H1 (cell line): ENCODE data around the gene UGT1A10. TPM values are rescaled to one million over a fixed set of nuclear protein-coding genes. Genes with fewer than 3 reads are reported as not detected.

Experiments used
- CTCF ChIA-PET: fragments of 300-600 bp; sonication (Branson Sonifier 250); formaldehyde crosslinking; loops from one replicate; lab custom pipeline; 2021; ENCODE audit not compliant: partially characterized antibody; lab: Charles Lee
- POLR2A ChIA-PET: fragments of 300-600 bp; sonication (Branson Sonifier 250); formaldehyde crosslinking; loops from one replicate; lab custom pipeline; 2021; ENCODE audit warnings: inconsistent platforms; ENCODE audit not compliant: partially characterized antibody; lab: Charles Lee
- DNase-seq, 2 experiments: peaks; one replicate each; pipeline versions ENCODE4 v3.0.0 to v3.0.0-alpha.2; 2010 to 2022; ENCODE audit warnings: low spot score in 2 of 2, low read depth in 1 of 2, mixed read lengths in 1 of 2
- FAIRE-seq: peaks from 2 replicates; lab custom pipeline; 2011; peaks lifted over from hg19 to GRCh38; lab: Jason Lieb, UNC
- H2AFZ ChIP-seq: 2 replicates; pipeline ENCODE4 v1.8.1; 2012; ENCODE audit warnings: low read length, inconsistent platforms
- H2AK5ac ChIP-seq: 2 replicates; pipeline ENCODE4 v1.6.1; 2013; ENCODE audit warnings: low read depth, low read length
- H2BK120ac ChIP-seq: replicated peaks from 2 replicates; pipeline ENCODE3; 2013; ENCODE audit warnings: low read depth, low read length, inconsistent platforms
- H2BK12ac ChIP-seq: 2 replicates; pipeline ENCODE4 v1.6.1; 2013; ENCODE audit warnings: low read depth, low read length
- H2BK15ac ChIP-seq: 2 replicates; pipeline ENCODE4 v1.6.1; 2013; ENCODE audit warnings: low read length
- H2BK20ac ChIP-seq: 2 replicates; pipeline ENCODE4 v1.6.1; 2013; ENCODE audit warnings: low read length
- H2BK5ac ChIP-seq: 2 replicates; pipeline ENCODE4 v1.6.1; 2013; ENCODE audit warnings: low read depth, low read length
- H3K14ac ChIP-seq: 2 replicates; pipeline ENCODE4 v1.6.1; 2013; ENCODE audit warnings: inconsistent platforms; ENCODE audit not compliant: insufficient read length
- H3K18ac ChIP-seq: 2 replicates; pipeline ENCODE4 v1.6.1; 2013; ENCODE audit warnings: low read length; ENCODE audit errors: extremely low read depth
- H3K23ac ChIP-seq: 2 replicates; pipeline ENCODE4 v1.6.1; 2013; ENCODE audit warnings: inconsistent platforms; ENCODE audit not compliant: insufficient read length
- H3K23me2 ChIP-seq: 2 replicates; pipeline ENCODE4 v1.6.1; 2013; ENCODE audit warnings: low read depth, low read length
- H3K27ac ChIP-seq: 2 replicates; pipeline ENCODE4 v1.6.1; 2011; ENCODE audit warnings: low read depth, low read length, inconsistent platforms
- H3K27me3 ChIP-seq, 4 experiments: replicated peaks in 1 of 4; 1 replicate in 1 of 4; 2 replicates in 3 of 4; pipeline versions ENCODE4 v1.6.1 to v1.8.1; 2011 to 2013; ENCODE audit warnings: low read length in 3 of 4, mild to moderate bottlenecking in 3 of 4, inconsistent platforms in 2 of 4, mixed read lengths in 2 of 4, moderate library complexity in 1 of 4; ENCODE audit not compliant: control insufficient read depth in 3 of 4, insufficient read depth in 3 of 4; ENCODE audit errors: extremely low read depth in 1 of 4
- H3K36me3 ChIP-seq, 4 experiments: 2 replicates each; pipeline versions ENCODE4 v1.6.1 to v1.8.1; 2011 to 2013; ENCODE audit warnings: mild to moderate bottlenecking in 4 of 4, low read length in 3 of 4, moderate library complexity in 2 of 4, control low read depth in 1 of 4, inconsistent platforms in 1 of 4; ENCODE audit not compliant: insufficient read depth in 4 of 4, control insufficient read depth in 2 of 4
- H3K4ac ChIP-seq: replicated peaks from 2 replicates; pipeline ENCODE3; 2013; ENCODE audit warnings: low read length, low read depth, mixed read lengths, inconsistent platforms; ENCODE audit not compliant: insufficient read length
- H3K4me1 ChIP-seq, 4 experiments: replicated peaks in 1 of 4; 1 replicate in 1 of 4; 2 replicates in 3 of 4; pipeline versions ENCODE4 v1.6.1 to v1.8.1; 2011 to 2013; ENCODE audit warnings: low read length in 3 of 4, inconsistent platforms in 2 of 4, mixed read lengths in 1 of 4; ENCODE audit not compliant: insufficient read depth in 4 of 4, control insufficient read depth in 3 of 4
- H3K4me2 ChIP-seq, 2 experiments: 2 replicates each; pipeline versions ENCODE4 v1.6.1 to v1.8.1; 2011 to 2013; ENCODE audit warnings: low read depth in 2 of 2, low read length in 2 of 2, control low read depth in 1 of 2, inconsistent platforms in 1 of 2, mild to moderate bottlenecking in 1 of 2; ENCODE audit not compliant: insufficient read depth in 1 of 2
- H3K4me3 ChIP-seq, 4 experiments: fragments of 200-600, 300-600 bp in 1 of 4; sonication (generic), shearing (Covaris generic), sonication (Bioruptor Twin) in 1 of 4; 2 replicates each; pipeline versions ENCODE4 v1.5.1 to v1.8.1; 2011 to 2016; ENCODE audit warnings: low read length in 4 of 4, low read depth in 3 of 4, control low read depth in 2 of 4, inconsistent platforms in 2 of 4, mild to moderate bottlenecking in 2 of 4, mixed read lengths in 1 of 4, moderate library complexity in 1 of 4; ENCODE audit not compliant: insufficient read depth in 2 of 4; ENCODE audit errors: extremely low read depth in 1 of 4
- H3K56ac ChIP-seq: replicated peaks from 2 replicates; pipeline ENCODE3; 2013; ENCODE audit warnings: low read depth, mild to moderate bottlenecking, mixed read lengths, low read length, inconsistent platforms; ENCODE audit not compliant: insufficient read length
- H3K79me1 ChIP-seq: 2 replicates; pipeline ENCODE4 v1.6.1; 2013; ENCODE audit warnings: low read depth, low read length, control low read depth
- H3K79me2 ChIP-seq, 2 experiments: 2 replicates each; pipeline versions ENCODE4 v1.6.1 to v1.8.1; 2012 to 2013; ENCODE audit warnings: low read length in 2 of 2, mild to moderate bottlenecking in 2 of 2, inconsistent platforms in 1 of 2; ENCODE audit not compliant: insufficient read depth in 2 of 2, control insufficient read depth in 1 of 2
- H3K9ac ChIP-seq, 4 experiments: replicated peaks in 1 of 4; 1 replicate in 1 of 4; 2 replicates in 3 of 4; pipeline versions ENCODE4 v1.6.1 to v1.8.1; 2011 to 2013; ENCODE audit warnings: low read depth in 3 of 4, low read length in 3 of 4, control low read depth in 2 of 4, mild to moderate bottlenecking in 2 of 4, moderate library complexity in 2 of 4, inconsistent platforms in 1 of 4; ENCODE audit errors: extremely low read depth in 1 of 4
- H3K9me3 ChIP-seq, 2 experiments: 2 replicates each; pipeline versions ENCODE4 v1.6.1 to v1.8.1; 2012 to 2013; ENCODE audit warnings: mild to moderate bottlenecking in 2 of 2, moderate library complexity in 2 of 2, control low read depth in 1 of 2, inconsistent platforms in 1 of 2, low read depth in 1 of 2, low read length in 1 of 2, mixed read lengths in 1 of 2; ENCODE audit not compliant: insufficient read depth in 2 of 2
- H4K20me1 ChIP-seq, 2 experiments: replicated peaks in 1 of 2; 2 replicates each; pipeline versions ENCODE3 to v1.8.1; 2011 to 2013; ENCODE audit warnings: inconsistent platforms in 2 of 2, low read length in 2 of 2, mild to moderate bottlenecking in 1 of 2; ENCODE audit not compliant: insufficient read depth in 2 of 2, control insufficient read depth in 1 of 2
- H4K5ac ChIP-seq: 2 replicates; pipeline ENCODE4 v1.6.1; 2013; ENCODE audit warnings: low read length, low read depth, mixed read lengths, inconsistent platforms; ENCODE audit not compliant: insufficient read length
- H4K8ac ChIP-seq: 2 replicates; pipeline ENCODE4 v1.8.0; 2013; ENCODE audit warnings: mild to moderate bottlenecking, moderate library complexity, low read length, inconsistent platforms; ENCODE audit not compliant: insufficient read depth; ENCODE audit errors: extremely low read depth
- H4K91ac ChIP-seq: replicated peaks from 2 replicates; pipeline ENCODE3; 2013; ENCODE audit warnings: low read length, mixed read lengths, inconsistent platforms; ENCODE audit not compliant: insufficient read length
- CHD2 ChIP-seq: IDR thresholded peaks from 2 replicates; pipeline ENCODE4 v1.6.1; 2012; ENCODE audit warnings: low read length, improper control_type of control experiment
- EP300 ChIP-seq, 2 experiments: IDR thresholded peaks; 1 replicate in 1 of 2; 2 replicates in 1 of 2; pipeline ENCODE4 v1.6.1; 2011 to 2012; ENCODE audit warnings: low read depth in 2 of 2, low read length in 2 of 2, mild to moderate bottlenecking in 2 of 2, borderline replicate concordance in 1 of 2, inconsistent platforms in 1 of 2, moderate library complexity in 1 of 2
- JUN ChIP-seq: IDR thresholded peaks from 2 replicates; pipeline ENCODE4 v1.6.1; 2011; ENCODE audit warnings: low read depth, mild to moderate bottlenecking, improper control_type of control experiment, low read length
- SIX5 ChIP-seq: IDR thresholded peaks from 2 replicates; pipeline ENCODE4 v1.6.1; 2011; ENCODE audit warnings: mild to moderate bottlenecking, low read depth, low read length
- TEAD4 ChIP-seq: IDR thresholded peaks from 2 replicates; pipeline ENCODE4 v1.6.1; 2012; ENCODE audit warnings: low read depth, low read length, inconsistent platforms, mixed read lengths
- WGBS, 2 experiments: shearing (Covaris generic) in 1 of 2; methylation state at CpG; one replicate each; pipeline versions ENCODE4 v1.1.6 to v1.1.7; 2013 to 2015; ENCODE audit warnings: low lambda C conversion rate in 2 of 2, mixed read lengths in 2 of 2, inconsistent platforms in 1 of 2, low coverage in 1 of 2, missing lambda C conversion rate in 1 of 2; ENCODE audit not compliant: insufficient replicate concordance in 2 of 2, insufficient coverage in 1 of 2, insufficient read length in 1 of 2; ENCODE audit errors: extremely low coverage in 1 of 2, missing lambda C conversion rate in 1 of 2; 5-methylcytosine and 5-hydroxymethylcytosine counted together
- polyA plus RNA-seq, 7 experiments: library from polyadenylated mRNA; depleted of rRNA in 3 of 7; stranded (reverse) in 5 of 7; unstranded in 2 of 7; fragments of >200 nt in 5 of 7; fragments of 200-250 nt in 2 of 7; gene quantifications; 1 replicate in 5 of 7; 2 replicates in 1 of 7; 4 replicates in 1 of 7; pipeline versions ENCODE4 v1.2.1 to v1.2.3, GENCODE V29; 2011 to 2013; ENCODE audit warnings: missing spikeins in 2 of 7, mixed read lengths in 2 of 7
- total RNA-seq: library from RNA; stranded (reverse); fragmentation: NEBNext Ultra II Directional; extraction: Animal tissue kit (Norgen Biotek cat#: 25700); gene quantifications from 2 replicates; pipeline ENCODE4 v1.2.1, GENCODE V29; 2021
- TF ChIP-seq, protein P1 (sequence below): IDR thresholded peaks from 2 replicates; pipeline ENCODE4 v1.6.1; 2011; ENCODE audit warnings: low read length, improper control_type of control experiment

Gene UGT1A10
- total and polyA plus RNA-seq, 2 of the 8 experiments (the other 6 are each of a cell fraction or from before 2014, with no cell fraction given), result not detected

DNA sequence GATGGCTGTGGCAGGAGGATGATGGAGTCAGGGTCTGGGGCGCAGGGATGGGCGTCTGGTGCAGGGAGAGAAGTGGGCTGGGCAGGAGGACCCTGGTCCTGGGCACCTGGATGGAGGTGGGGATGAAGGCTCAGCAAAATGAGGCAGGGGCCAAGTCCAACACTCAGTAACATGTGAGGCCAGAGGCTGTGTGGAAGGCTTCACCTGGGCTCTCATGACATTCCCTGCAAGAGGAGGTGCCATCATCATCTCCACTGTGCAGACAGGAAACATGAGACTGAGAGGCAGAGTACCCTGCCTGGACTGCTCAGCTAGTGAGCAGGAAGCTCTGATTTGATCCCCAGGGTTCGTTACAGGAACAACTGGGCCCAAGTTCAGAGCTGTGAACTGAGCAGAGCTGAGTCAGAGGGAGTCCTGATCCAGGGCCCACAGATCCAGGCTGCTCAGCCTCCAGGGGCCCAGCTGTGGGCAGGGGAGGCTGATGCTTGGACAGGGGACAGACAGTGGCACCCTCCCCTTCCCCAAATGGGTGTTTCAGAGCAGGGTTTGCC, 181.2 kb downstream of the UGT1A10 start:
- Histone ChIP-seq H2BK5ac (no peak overlapping the region), H3K79me2 (no peaks in the 10 kb centered on the region), H3K27me3 (no peaks in the 10 kb centered on the region), H3K4me3 (no peak overlapping the region), H4K8ac (no peak overlapping the region), H3K9me3 (no peaks in the 10 kb centered on the region), H2AK5ac (no peak overlapping the region), H3K18ac (no peak overlapping the region), H3K23me2 (no peaks in the 10 kb centered on the region), H3K56ac (no peak overlapping the region), H3K4me2 (no peak overlapping the region), H4K91ac (no peak overlapping the region), H4K20me1 (no peaks in the 10 kb centered on the region), H4K5ac (no peak overlapping the region), H3K36me3 (no peaks in the 10 kb centered on the region), H3K23ac (no peak overlapping the region), H2BK12ac (no peak overlapping the region), H3K14ac (no peak overlapping the region), H2BK20ac (no peak overlapping the region), H2BK120ac (no peak overlapping the region), H2AFZ (no peak overlapping the region), H3K4ac (no peak overlapping the region), H3K4me1 (no peaks in the 10 kb centered on the region), H3K79me1 (no peaks in the 10 kb centered on the region), H3K9ac (no peak overlapping the region), H2BK15ac (no peak overlapping the region), H3K27ac (no peak overlapping the region)
- WGBS, 2 experiments, result 84% methylated on average over 3 of the region's 3 CpGs; no CpG with 5 or more reads in 1 of the 2 experiments
- POLR2A ChIA-PET, result no interaction called here
- TF ChIP-seq JUN (no peak), TEAD4 (no peak), CHD2 (no peak), SIX5 (no peak), EP300 (IDR thresholded peaks at IDR 0.05; ENCODE audit: borderline replicate concordance in 1 of 2, low read depth in 2 of 2, low read length in 2 of 2) (no peak)
- TF ChIP-seq, protein P1, sequence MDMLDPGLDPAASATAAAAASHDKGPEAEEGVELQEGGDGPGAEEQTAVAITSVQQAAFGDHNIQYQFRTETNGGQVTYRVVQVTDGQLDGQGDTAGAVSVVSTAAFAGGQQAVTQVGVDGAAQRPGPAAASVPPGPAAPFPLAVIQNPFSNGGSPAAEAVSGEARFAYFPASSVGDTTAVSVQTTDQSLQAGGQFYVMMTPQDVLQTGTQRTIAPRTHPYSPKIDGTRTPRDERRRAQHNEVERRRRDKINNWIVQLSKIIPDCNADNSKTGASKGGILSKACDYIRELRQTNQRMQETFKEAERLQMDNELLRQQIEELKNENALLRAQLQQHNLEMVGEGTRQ, result no peak
- DNase-seq (no peak), FAIRE-seq (no peak)
- CTCF ChIA-PET, result interaction anchor here (2.6 kb wide), 1 partner anchor 15 kb away, joined by 11 read pairs; no protein-coding TSS in a partner anchor
